MM.1S (cell line): Measurements from ENCODE around the gene PRODH.
"Not testable (repeated sequence)": the region's sequence is repeated elsewhere in the genome, so short reads cannot be mapped to it uniquely, and the experiment has no call there.

ENCODE experiments used
- DNase-seq: peaks from one replicate; pipeline ENCODE4 v3.0.0-alpha.2; 2015
- H2AFZ ChIP-seq: fragments of 300-600 bp; sonication (generic); 2 replicates; pipeline ENCODE4 v1.6.0; 2016; ENCODE audit warnings: antibody characterized with exemption, low read length
- H3F3A ChIP-seq: fragments of 300-600 bp; sonication (generic); 2 replicates; pipeline ENCODE4 v1.6.1; 2016; ENCODE audit warnings: mild to moderate bottlenecking, antibody characterized with exemption, low read length, moderate library complexity, mixed read lengths; ENCODE audit not compliant: insufficient read depth
- H3K27ac ChIP-seq: fragments of 300-600 bp; sonication (generic); 2 replicates; pipeline ENCODE4 v1.5.1; 2016; ENCODE audit warnings: mild to moderate bottlenecking, low read length
- H3K27me3 ChIP-seq: fragments of 300-600 bp; sonication (generic); replicated peaks from 2 replicates; pipeline ENCODE4 v1.6.0; 2016; ENCODE audit warnings: low read length; ENCODE audit not compliant: insufficient read depth
- H3K36me3 ChIP-seq: fragments of 300-600 bp; sonication (generic); replicated peaks from 2 replicates; pipeline ENCODE4 v1.6.1; 2016; ENCODE audit warnings: mild to moderate bottlenecking, low read length, mixed read lengths; ENCODE audit not compliant: insufficient read depth
- H3K4me1 ChIP-seq: fragments of 300-600 bp; sonication (generic); 2 replicates; pipeline ENCODE4 v1.6.1; 2016; ENCODE audit warnings: low read length, mixed read lengths
- H3K4me2 ChIP-seq: fragments of 300-600 bp; sonication (generic); 2 replicates; pipeline ENCODE4 v1.6.0; 2016; ENCODE audit warnings: low read depth, low read length
- H3K4me3 ChIP-seq: fragments of 300-600 bp; sonication (generic); 2 replicates; pipeline ENCODE4 v1.5.1; 2016; ENCODE audit warnings: low read length, mixed read lengths
- H3K79me2 ChIP-seq: fragments of 300-600 bp; sonication (generic); 2 replicates; pipeline ENCODE4 v1.6.1; 2016; ENCODE audit warnings: mixed run types, low read length, mixed read lengths
- H3K9ac ChIP-seq: fragments of 300-600 bp; sonication (generic); 2 replicates; pipeline ENCODE4 v1.6.1; 2016; ENCODE audit warnings: low read length, mixed read lengths
- H3K9me2 ChIP-seq: fragments of 300-600 bp; sonication (generic); replicated peaks from 2 replicates; pipeline ENCODE4 v1.6.1; 2016; ENCODE audit warnings: mild to moderate bottlenecking, low read length, mixed read lengths; ENCODE audit not compliant: insufficient read depth
- H3K9me3 ChIP-seq: fragments of 300-600 bp; sonication (generic); replicated peaks from 2 replicates; pipeline ENCODE4 v1.6.1; 2016; ENCODE audit warnings: mild to moderate bottlenecking, low read length, mixed read lengths; ENCODE audit not compliant: insufficient read depth
- H4K20me1 ChIP-seq: fragments of 300-600 bp; sonication (generic); 2 replicates; pipeline ENCODE4 v1.6.1; 2016; ENCODE audit warnings: mild to moderate bottlenecking, low read length, moderate library complexity, mixed read lengths; ENCODE audit not compliant: insufficient read depth
- CTCF ChIP-seq: fragments of 300-600 bp; sonication (generic); IDR thresholded peaks from 2 replicates; pipeline ENCODE4 v1.5.1; 2016; ENCODE audit warnings: antibody characterized with exemption, low read length, mixed read lengths
- EZH2 ChIP-seq: fragments of 300-600 bp; sonication (generic); optimal IDR thresholded peaks from 2 replicates; pipeline ENCODE3; 2017; ENCODE audit warnings: low read depth, mild to moderate bottlenecking, antibody characterized with exemption, low read length, mixed read lengths
- EZH2phosphoT487 ChIP-seq: fragments of 300-600 bp; sonication (generic); IDR thresholded peaks from 2 replicates; pipeline ENCODE4 v1.6.1; 2018; ENCODE audit warnings: antibody characterized with exemption, low read length

PRODH gene

DNA sequence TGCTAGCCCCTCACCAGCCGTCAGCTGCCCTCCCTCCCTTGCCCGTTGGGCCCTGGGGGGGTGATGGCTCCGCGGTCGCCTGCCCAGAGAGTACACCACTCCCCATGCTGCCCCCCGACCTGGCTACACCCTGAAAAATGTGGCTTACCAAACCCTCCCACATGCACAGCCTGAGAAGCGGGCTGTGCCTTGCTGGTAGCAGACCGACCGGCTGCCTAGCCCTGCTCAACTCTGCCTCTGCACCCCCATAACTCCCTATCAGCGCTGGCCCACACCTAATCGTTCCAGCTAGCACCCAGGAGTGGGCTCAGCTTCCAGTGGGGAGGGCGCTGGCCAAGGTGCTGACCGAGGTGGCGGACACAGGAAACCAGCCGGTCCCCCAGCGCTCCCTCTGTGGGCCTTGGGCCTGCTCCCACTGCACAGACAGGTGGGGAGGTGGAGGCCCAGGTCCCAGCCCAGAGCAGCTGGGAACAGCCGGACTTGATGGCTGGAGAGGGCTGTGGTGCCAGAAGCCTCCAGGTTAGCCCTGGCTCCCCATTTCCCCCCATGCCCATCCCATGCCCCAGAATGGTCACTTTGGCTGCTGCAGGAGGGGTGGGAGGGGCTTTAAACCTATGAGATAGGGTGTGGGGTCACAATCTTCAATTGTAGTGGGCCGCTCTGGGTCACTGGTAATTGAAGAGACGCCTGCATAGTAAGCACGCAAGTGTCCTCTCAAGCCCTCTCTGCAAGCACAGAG is 32.1 kb upstream of the PRODH start:
- Histone ChIP-seq H2AFZ (no peak overlapping the region), H3K4me1 (no peaks in the 10 kb centered on the region), H3K4me3 (no peak overlapping the region), H3K9ac (no peak overlapping the region), H3K4me2 (no peak overlapping the region), H3K27ac (no peak overlapping the region), H3K9me2 (no peaks in the 10 kb centered on the region), H3K9me3 (no peaks in the 10 kb centered on the region), H3K36me3 (no peaks in the 10 kb centered on the region), H4K20me1 (no peaks in the 10 kb centered on the region), H3K79me2 (no peaks in the 10 kb centered on the region), H3K27me3 (peaks cover 22% of the 10 kb centered on the region), H3F3A (no peaks in the 10 kb centered on the region)
- no peak for DNase-seq
- no peak for TF ChIP-seq EZH2phosphoT487
- no peak for TF ChIP-seq EZH2
- TF ChIP-seq CTCF, result no peak

DNA sequence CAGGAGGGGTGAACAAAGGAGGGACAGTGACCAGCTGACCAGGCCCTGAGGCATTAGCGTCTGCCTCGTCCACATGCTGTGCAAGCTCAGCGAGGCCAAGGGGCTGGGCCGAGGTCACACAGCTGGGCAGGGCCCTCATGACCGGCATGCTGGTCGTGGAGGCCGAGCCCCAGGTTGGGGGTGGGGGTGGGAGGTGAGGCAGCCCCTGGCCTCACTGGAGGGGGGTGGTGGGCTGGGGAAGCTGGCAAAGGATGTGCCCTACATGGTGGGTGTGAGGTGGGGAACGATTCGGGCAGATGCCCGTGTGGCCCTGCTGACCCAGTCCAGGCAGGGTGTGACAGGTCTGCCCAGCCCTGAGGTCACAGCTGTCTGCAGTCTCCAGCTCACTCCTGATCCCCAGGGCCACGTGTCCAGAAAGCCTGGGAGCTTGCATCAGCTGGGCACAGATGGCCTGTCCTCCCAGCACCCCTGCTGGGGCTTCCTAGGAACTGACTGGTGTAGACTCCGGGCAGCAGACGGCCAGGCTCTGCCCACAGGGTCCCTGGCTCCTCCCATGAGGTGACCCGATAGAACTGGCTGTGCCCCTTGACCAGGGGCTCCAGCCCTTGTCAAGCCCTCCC is 31.4 kb upstream of the PRODH start:
- H3K4me1 ChIP-seq, H3K27ac ChIP-seq, H3K9me2 ChIP-seq, H3K4me3 ChIP-seq, H3K4me2 ChIP-seq, H2AFZ ChIP-seq, H3K9me3 ChIP-seq, H3K36me3 ChIP-seq, H3K9ac ChIP-seq, H3K79me2 ChIP-seq, H4K20me1 ChIP-seq, DNase-seq, H3F3A ChIP-seq: not testable (repeated sequence)
- H3K27me3 ChIP-seq, result peaks cover 22% of the 10 kb centered on the region

DNA sequence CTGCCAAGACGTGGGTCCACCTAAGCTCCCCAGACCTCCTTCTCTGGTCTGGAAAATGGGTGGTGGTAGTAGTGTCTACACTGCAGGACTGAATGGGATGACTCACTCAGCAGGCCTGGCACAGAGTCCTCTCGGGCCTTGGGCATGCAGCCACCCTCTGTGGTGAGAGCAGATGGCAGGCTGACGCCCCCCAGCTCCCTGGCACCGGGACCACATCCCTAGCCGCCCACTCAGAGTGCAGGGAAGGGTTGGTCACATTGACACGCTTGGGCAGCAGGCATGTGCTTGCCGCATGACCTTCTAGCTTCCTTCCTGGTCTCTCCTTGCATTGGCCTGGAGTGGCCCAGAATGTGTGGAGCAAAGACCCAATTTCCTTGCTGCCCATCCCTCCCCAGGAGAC is 30.7 kb upstream of the PRODH start:
- Histone ChIP-seq H3K9ac (no peak overlapping the region), H2AFZ (no peak overlapping the region), H3K4me2 (no peak overlapping the region), H3K27ac (no peak overlapping the region), H3K9me2 (no peaks in the 10 kb centered on the region), H3K79me2 (no peaks in the 10 kb centered on the region), H3K9me3 (no peaks in the 10 kb centered on the region), H3K27me3 (peaks cover 22% of the 10 kb centered on the region), H4K20me1 (no peaks in the 10 kb centered on the region), H3K4me1 (no peaks in the 10 kb centered on the region), H3K36me3 (no peaks in the 10 kb centered on the region), H3K4me3 (no peak overlapping the region), H3F3A (no peaks in the 10 kb centered on the region)
- no peak for DNase-seq
- no peak for TF ChIP-seq EZH2phosphoT487
- no peak for TF ChIP-seq EZH2
- TF ChIP-seq CTCF, result no peak
